Posterior vena cava (tissue), 2 donors: ENCODE measurements around the gene PLEKHO2. TPM values are rescaled to one million over a fixed set of nuclear protein-coding genes. Genes with fewer than 3 reads are reported as not detected.
"Not testable (repeated sequence)": the region's sequence is repeated elsewhere in the genome, so short reads cannot be mapped to it uniquely, and the experiment has no call there.

ENCODE experiments used
- DNase-seq: peaks from one replicate; pipeline ENCODE4 v3.0.0-alpha.2; 2020; ENCODE audit warnings: low spot score
- intact Hi-C, 2 donors: fragments of 100-400 bp; cut with DNase I; formaldehyde crosslinking; loops; one replicate each; pipeline versions ENCODE4 v1.14.1 to v1.14.2; 2022 to 2023
- total RNA-seq, 2 donors: library from RNA; stranded (reverse); fragmentation: NEBNext Ultra II Directional; extraction: Animal tissue kit (Norgen Biotek cat#: 25700); gene quantifications; one replicate each; pipeline ENCODE4 v1.2.1, GENCODE V29; 2021
- donor health status: DM: yes; HTN: yes; CAD: no.
- donor health status: DM: yes; HTN: yes; CAD: no.

PLEKHO2 gene
- total RNA-seq, 2 donors from 2014 or later = 40.9 to 50.1 TPM

- intact Hi-C loops = loop anchor here in 1 of 2 donors (5.0 kb wide), 1 partner anchor 73 kb away; no protein-coding TSS in a partner anchor
- DNase-seq = not testable (repeated sequence)
These were observed 26.8 kb upstream of the PLEKHO2 start for GRCh38 chr15:64814965-64815364.

- DNase-seq = no peak
- intact Hi-C loops = no loop called here
These were observed 25.3 kb upstream of the PLEKHO2 start for GRCh38 chr15:64816452-64816851.

GRCh38 chr15:64824929-64825430 is 16.7 kb upstream of the PLEKHO2 start:
- no peak for DNase-seq
- intact Hi-C loops = loop anchor here in 1 of 2 donors (5.0 kb wide), 1 partner anchor 472 kb away; the partner anchor contains the start of gene RNU5A-1

GRCh38 chr15:64825431-64826294 is 16.1 kb upstream of the PLEKHO2 start, which contains the start of gene PIF1:
Gene PIF1, minus strand, starts transcription at chr15:64825647. Its CDS starts 1,312 bp downstream, at chr15:64824335.
- DNase-seq = peak; percentile 92
- intact Hi-C loops = loop anchor here in 1 of 2 donors (5.0 kb wide), 1 partner anchor 472 kb away; the partner anchor contains the start of gene RNU5A-1

GRCh38 chr15:64828985-64829384 is 12.7 kb upstream of the PLEKHO2 start:
- intact Hi-C loops = loop anchor here in 1 of 2 donors (5.0 kb wide), 1 partner anchor 468 kb away; the partner anchor contains the start of gene RNU5A-1
- DNase-seq = no peak

GRCh38 chr15:64833690-64834089 is 8.0 kb upstream of the PLEKHO2 start:
- DNase-seq = no peak
- intact Hi-C loops = no loop called here

- DNase-seq = no peak
- intact Hi-C loops = no loop called here
These were observed 5.6 kb upstream of the PLEKHO2 start for GRCh38 chr15:64836023-64836536.

GRCh38 chr15:64837502-64837901 is 4.2 kb upstream of the PLEKHO2 start:
- intact Hi-C loops = no loop called here
- no peak for DNase-seq

- no peak for DNase-seq
- intact Hi-C loops = loop anchor here (5.0 to 10.0 kb wide), 2 partner anchors 54 to 56 kb away; no protein-coding TSS in a partner anchor
These were observed 713 bp upstream of the PLEKHO2 start for GRCh38 chr15:64841060-64841343.

GRCh38 chr15:64842096-64842939 is 603 bp downstream of the PLEKHO2 start:
- DNase-seq = no peak

GRCh38 chr15:64842986-64843561 is 1.4 kb downstream of the PLEKHO2 start:
- peak; percentile 90 for DNase-seq
- intact Hi-C loops = loop anchor here (5.0 to 10.0 kb wide), 2 partner anchors 52 to 54 kb away; no protein-coding TSS in a partner anchor

More at GRCh38 chr15:64842096-64842939, 603 bp downstream of the PLEKHO2 start:
- intact Hi-C loops = loop anchor here (5.0 to 10.0 kb wide), 2 partner anchors 52 to 55 kb away; no protein-coding TSS in a partner anchor

- DNase-seq = no peak
- intact Hi-C loops = loop anchor here (5.0 to 10.0 kb wide), 2 partner anchors 51 to 53 kb away; no protein-coding TSS in a partner anchor
These were observed 2.3 kb downstream of the PLEKHO2 start for GRCh38 chr15:64843991-64844390.

- intact Hi-C loops = loop anchor here (5.0 to 10.0 kb wide), 2 partner anchors 50 to 53 kb away; no protein-coding TSS in a partner anchor
- no peak for DNase-seq
These were observed 2.9 kb downstream of the PLEKHO2 start for GRCh38 chr15:64844576-64845145.

GRCh38 chr15:64845183-64845611 is 3.5 kb downstream of the PLEKHO2 start:
- DNase-seq = no peak
- intact Hi-C loops = loop anchor here in 1 of 2 donors (10.0 kb wide), 1 partner anchor 50 kb away; no protein-coding TSS in a partner anchor

GRCh38 chr15:64845831-64846595 is 4.3 kb downstream of the PLEKHO2 start:
- intact Hi-C loops = loop anchor here in 1 of 2 donors (10.0 kb wide), 1 partner anchor 49 kb away; no protein-coding TSS in a partner anchor
- no peak for DNase-seq

GRCh38 chr15:64847016-64847415 is 5.3 kb downstream of the PLEKHO2 start:
- intact Hi-C loops = loop anchor here in 1 of 2 donors (10.0 kb wide), 1 partner anchor 48 kb away; no protein-coding TSS in a partner anchor
- no peak for DNase-seq

- DNase-seq = no peak
- intact Hi-C loops = loop anchor here in 1 of 2 donors (10.0 kb wide), 1 partner anchor 47 kb away; no protein-coding TSS in a partner anchor
These were observed 5.7 kb downstream of the PLEKHO2 start for GRCh38 chr15:64847448-64847847.
